A549 (cell line): Measurements from ENCODE around the gene HERC4. TPM values are rescaled to one million over a fixed set of nuclear protein-coding genes. Genes with fewer than 3 reads are reported as not detected.

Experiments used
- ATAC-seq, 2 experiments: fragments of 200-7000 bp in 1 of 2; fragments of >200 bp in 1 of 2; cut with Nextera tagmentation in 1 of 2; cut with Tn5 transposase in 1 of 2; 3 replicates each; pipeline versions ENCODE4 v1.8.0 to v1.9.1; 2018 to 2020; ENCODE audit warnings: mild to moderate bottlenecking in 1 of 2, moderate library complexity in 1 of 2
- CTCF ChIA-PET: fragments of 300-600 bp; sonication (Branson Sonifier 250); formaldehyde crosslinking; extraction: SDS; loops from one replicate; lab custom pipeline; 2021; ENCODE audit warnings: antibody characterized with exemption, inconsistent platforms; lab: Yijun Ruan, JAX
- POLR2A ChIA-PET: fragments of 350-600 bp; formaldehyde crosslinking; extraction: SDS; loops from one replicate; lab custom pipeline; 2021; ENCODE audit warnings: antibody characterized with exemption, inconsistent platforms; lab: Yijun Ruan, JAX
- DNase-seq, 2 experiments: peaks; one replicate each; pipeline versions ENCODE4 v3.0.0 to v3.0.0-alpha.2; 2011 to 2016; ENCODE audit warnings: low read depth in 1 of 2, low spot score in 1 of 2
- FAIRE-seq: peaks from 2 replicates; lab custom pipeline; 2011; peaks lifted over from hg19 to GRCh38; lab: Jason Lieb, UNC
- H3K27ac ChIP-seq, 2 experiments: fragments of >200 bp; sonication (Bioruptor Twin); formaldehyde crosslinking; 3 replicates each; pipeline ENCODE4 v1.5.1; 2016 to 2017
- H3K4me1 ChIP-seq: fragments of >200 bp; sonication (Bioruptor Twin); formaldehyde crosslinking; 3 replicates; pipeline ENCODE4 v1.6.1; 2016
- H3K4me2 ChIP-seq: fragments of >200 bp; sonication (Bioruptor Twin); formaldehyde crosslinking; 3 replicates; pipeline ENCODE4 v1.6.1; 2016
- H3K4me3 ChIP-seq: fragments of >200 bp; sonication (Bioruptor Twin); formaldehyde crosslinking; 3 replicates; pipeline ENCODE4 v1.5.1; 2016
- H3K9me3 ChIP-seq: fragments of >200 bp; sonication (Bioruptor Twin); formaldehyde crosslinking; 3 replicates; pipeline ENCODE4 v1.6.1; 2016
- BHLHE40 ChIP-seq: IDR thresholded peaks from 2 replicates; pipeline ENCODE4 v1.6.1; 2012; ENCODE audit warnings: low read depth, low read length, inconsistent platforms
- CHD4 ChIP-seq: fragments of 200-600 bp; sonication (generic); IDR thresholded peaks from 2 replicates; pipeline ENCODE4 v1.6.1; 2016; ENCODE audit warnings: antibody characterized with exemption, mild to moderate bottlenecking, borderline replicate concordance
- EHF ChIP-seq: fragments of 250-450 bp; sonication (Bioruptor Pico); IDR thresholded peaks from 2 replicates; pipeline ENCODE4 v1.5.0; 2020; ENCODE audit warnings: mild to moderate bottlenecking
- FOSB ChIP-seq: fragments of 250-450 bp; sonication (Bioruptor Pico); IDR thresholded peaks from 2 replicates; pipeline ENCODE4 v1.5.0; 2020; ENCODE audit warnings: mild to moderate bottlenecking, moderate library complexity
- FOSL2 ChIP-seq, 2 experiments: fragments of 450-650 bp in 1 of 2; fragments of >200 bp in 1 of 2; sonication (Bioruptor Twin) in 1 of 2; formaldehyde crosslinking; IDR thresholded peaks; 2 replicates each; pipeline versions ENCODE4 v1.5.0 to v1.6.1; 2016 to 2020; ENCODE audit warnings: mild to moderate bottlenecking in 1 of 2, moderate library complexity in 1 of 2
- HDAC2 ChIP-seq: fragments of 200-600 bp; sonication (generic); IDR thresholded peaks from 2 replicates; pipeline ENCODE4 v1.6.1; 2016
- HOXB13 ChIP-seq: fragments of 250-450 bp; sonication (Bioruptor Pico); IDR thresholded peaks from 2 replicates; pipeline ENCODE4 v1.5.0; 2020; ENCODE audit warnings: low read depth, mild to moderate bottlenecking, moderate library complexity
- JUN ChIP-seq, 2 experiments: fragments of >200 bp; sonication (Bioruptor Twin); formaldehyde crosslinking; IDR thresholded peaks; 2 replicates in 1 of 2; 3 replicates in 1 of 2; pipeline ENCODE4 v1.6.1; 2016 to 2017
- KDM5A ChIP-seq: fragments of 200-600 bp; sonication (generic); IDR thresholded peaks from 2 replicates; pipeline ENCODE4 v1.6.1; 2016; ENCODE audit warnings: antibody characterized with exemption, mild to moderate bottlenecking
- MAFK ChIP-seq: fragments of 450-650 bp; IDR thresholded peaks from 2 replicates; pipeline ENCODE4 v1.6.1; 2014; ENCODE audit not compliant: partially characterized antibody
- MAZ ChIP-seq: fragments of 150-350 bp; IDR thresholded peaks from 2 replicates; pipeline ENCODE4 v1.6.1; 2014; ENCODE audit warnings: antibody characterized with exemption, low read depth, low read length, borderline replicate concordance
- NFE2L2 ChIP-seq: fragments of 150-350 bp; conservative IDR thresholded peaks from 2 replicates; pipeline ENCODE4 v1.6.1; 2014; ENCODE audit warnings: low read length
- NR3C1 ChIP-seq: fragments of >200 bp; sonication (Bioruptor Twin); formaldehyde crosslinking; IDR thresholded peaks from 3 replicates; pipeline ENCODE4 v1.6.1; 2017
- PHF8 ChIP-seq: fragments of 200-600 bp; sonication (generic); IDR thresholded peaks from 2 replicates; pipeline ENCODE4 v1.6.1; 2016; ENCODE audit warnings: low read depth, mild to moderate bottlenecking, antibody characterized with exemption, moderate library complexity, borderline replicate concordance
- POLR2A ChIP-seq: IDR thresholded peaks from 2 replicates; pipeline ENCODE4 v1.6.1; 2012; ENCODE audit warnings: mild to moderate bottlenecking, low read length
- RCOR1 ChIP-seq: fragments of 150-350 bp; IDR thresholded peaks from 2 replicates; pipeline ENCODE4 v1.6.1; 2014; ENCODE audit warnings: antibody characterized with exemption, low read length, low read depth
- SMC3 ChIP-seq: fragments of >200 bp; sonication (Bioruptor Twin); formaldehyde crosslinking; IDR thresholded peaks from 3 replicates; pipeline ENCODE4 v1.6.1; 2018; ENCODE audit warnings: inconsistent platforms
- TFCP2L1 ChIP-seq: fragments of 250-450 bp; sonication (Bioruptor Pico); IDR thresholded peaks from 2 replicates; pipeline ENCODE4 v1.5.0; 2021; ENCODE audit warnings: mild to moderate bottlenecking
- ZSCAN20 ChIP-seq: fragments of 250-450 bp; sonication (Bioruptor Pico); IDR thresholded peaks from 2 replicates; pipeline ENCODE4 v1.8.0; 2022; ENCODE audit warnings: mild to moderate bottlenecking, moderate library complexity
- WGBS: methylation state at CpG from one replicate; pipeline ENCODE4 v1.1.6; 2017; ENCODE audit errors: missing lambda C conversion rate; 5-methylcytosine and 5-hydroxymethylcytosine counted together
- polyA plus RNA-seq, 4 experiments: library from polyadenylated mRNA; depleted of rRNA in 3 of 4; stranded (reverse); fragments of >200 nt; fragmentation: RNase III in 1 of 4; extraction: RNeasy Plus Mini Kit Qiagen cat#74134 plus additional on column Dnase treatment in 1 of 4; gene quantifications; 2 replicates in 3 of 4; 3 replicates in 1 of 4; pipeline ENCODE4 v1.2.3, GENCODE V29; 2011 to 2017
- TF ChIP-seq, protein P1 (sequence below): fragments of 150-350 bp; IDR thresholded peaks from 2 replicates; pipeline ENCODE4 v1.6.1; 2014; ENCODE audit warnings: low read depth, mild to moderate bottlenecking, low read length
- TF ChIP-seq, protein P2 (sequence below): IDR thresholded peaks from 2 replicates; pipeline ENCODE4 v1.6.1; 2012
- TF ChIP-seq, protein P3 (sequence below): fragments of 200-600 bp; sonication (generic); IDR thresholded peaks from 2 replicates; pipeline ENCODE4 v1.6.1; 2016; ENCODE audit warnings: antibody characterized with exemption, mild to moderate bottlenecking, moderate library complexity

The HERC4 gene
- polyA plus RNA-seq, 2 of the 4 experiments (the other 2 are of a cell fraction), result 43.2 to 51.3 TPM

DNA sequence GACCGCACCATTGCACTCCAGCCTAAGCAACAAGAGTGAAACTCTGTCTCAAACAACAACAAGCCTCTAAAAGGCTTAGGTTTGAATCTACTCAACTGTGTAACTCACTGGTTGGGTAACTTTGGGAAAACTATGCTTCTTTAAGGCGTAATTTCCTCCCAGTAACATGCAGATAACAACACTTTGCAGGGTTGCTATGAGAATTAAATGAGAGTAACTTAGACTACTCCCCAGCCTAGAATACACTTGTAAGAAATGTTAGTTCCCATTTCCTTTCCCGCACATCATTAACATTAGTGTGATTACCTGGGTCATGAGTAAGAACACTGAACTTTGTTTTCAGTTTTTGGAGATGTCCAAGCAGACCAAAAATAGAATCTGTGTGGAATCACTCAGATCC is 28.8 kb upstream of the HERC4 start:
- TF ChIP-seq TFCP2L1 (CRISPR knock-in tag) (no peak), MAZ (no peak), KDM5A (no peak), POLR2A (no peak), JUN (IDR thresholded peaks at IDR 0.05) (no peak), EHF (no peak), BHLHE40 (no peak), MAFK (no peak), FOSL2 (IDR thresholded peaks at IDR 0.05) (no peak), FOSL2 (CRISPR knock-in tag; IDR thresholded peaks at IDR 0.05) (no peak), HDAC2 (no peak), RCOR1 (no peak)
- TF ChIP-seq, protein P1, sequence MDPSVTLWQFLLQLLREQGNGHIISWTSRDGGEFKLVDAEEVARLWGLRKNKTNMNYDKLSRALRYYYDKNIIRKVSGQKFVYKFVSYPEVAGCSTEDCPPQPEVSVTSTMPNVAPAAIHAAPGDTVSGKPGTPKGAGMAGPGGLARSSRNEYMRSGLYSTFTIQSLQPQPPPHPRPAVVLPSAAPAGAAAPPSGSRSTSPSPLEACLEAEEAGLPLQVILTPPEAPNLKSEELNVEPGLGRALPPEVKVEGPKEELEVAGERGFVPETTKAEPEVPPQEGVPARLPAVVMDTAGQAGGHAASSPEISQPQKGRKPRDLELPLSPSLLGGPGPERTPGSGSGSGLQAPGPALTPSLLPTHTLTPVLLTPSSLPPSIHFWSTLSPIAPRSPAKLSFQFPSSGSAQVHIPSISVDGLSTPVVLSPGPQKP, result no peak
- TF ChIP-seq, protein P2, sequence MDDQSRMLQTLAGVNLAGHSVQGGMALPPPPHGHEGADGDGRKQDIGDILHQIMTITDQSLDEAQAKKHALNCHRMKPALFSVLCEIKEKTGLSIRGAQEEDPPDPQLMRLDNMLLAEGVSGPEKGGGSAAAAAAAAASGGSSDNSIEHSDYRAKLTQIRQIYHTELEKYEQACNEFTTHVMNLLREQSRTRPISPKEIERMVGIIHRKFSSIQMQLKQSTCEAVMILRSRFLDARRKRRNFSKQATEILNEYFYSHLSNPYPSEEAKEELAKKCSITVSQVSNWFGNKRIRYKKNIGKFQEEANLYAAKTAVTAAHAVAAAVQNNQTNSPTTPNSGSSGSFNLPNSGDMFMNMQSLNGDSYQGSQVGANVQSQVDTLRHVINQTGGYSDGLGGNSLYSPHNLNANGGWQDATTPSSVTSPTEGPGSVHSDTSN, result no peak
- Histone ChIP-seq H3K4me1 (peaks cover 75% of the 10 kb centered on the region), H3K9me3 (no peaks in the 10 kb centered on the region), H3K27ac (peak overlapping the region; percentile 26 to 68; a peak in 5 of 6 replicates), H3K4me3 (no peak overlapping the region), H3K4me2 (peak overlapping the region; percentile 11; the same call in 1 of the 3 replicates)
- WGBS, result 89% methylated on average over 3 of the region's 3 CpGs
- FAIRE-seq (peak; percentile 7), DNase-seq (no peak), ATAC-seq (no peak; a peak in 1 of 6 replicates)
- ChIA-PET CTCF (interaction anchor here (1.0 to 4.2 kb wide), 2 partner anchors 18 to 52 kb away, joined by 3 to 15 read pairs; no protein-coding TSS in a partner anchor), POLR2A (no interaction called here)

DNA sequence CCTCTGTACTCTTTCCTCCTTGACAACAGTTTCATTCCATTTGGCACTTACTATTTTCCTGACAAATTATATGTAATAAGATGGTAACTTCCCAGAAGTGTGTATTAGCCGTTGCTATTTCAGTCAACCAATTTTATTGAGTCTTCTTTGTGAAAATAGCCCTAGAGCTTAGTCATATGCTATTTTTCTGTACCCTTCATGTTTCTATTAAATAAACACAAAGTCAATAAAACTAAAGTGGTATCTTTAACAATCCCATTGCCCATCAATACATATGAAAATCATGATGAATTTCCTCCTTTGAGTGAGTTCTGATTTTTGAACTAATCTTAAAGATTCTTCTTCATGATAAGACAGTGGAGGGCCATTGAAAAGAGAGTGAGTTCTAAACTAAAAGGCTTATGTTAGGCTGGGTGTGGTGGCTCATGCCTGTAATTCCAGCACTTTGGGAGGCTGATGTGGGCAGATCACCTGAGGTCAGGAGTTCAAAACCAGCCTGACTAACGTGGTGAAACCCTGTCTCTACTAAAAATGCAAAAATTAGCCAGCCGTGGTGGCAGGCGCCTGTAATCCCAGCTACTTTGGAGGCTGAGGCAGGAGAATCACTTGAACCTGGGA is 28.3 kb upstream of the HERC4 start:
- no peak; a peak in 1 of 6 replicates for ATAC-seq
- Histone ChIP-seq H3K27ac (peak overlapping the region; percentile 26 to 68; a peak in 5 of 6 replicates), H3K4me1 (peaks cover 79% of the 10 kb centered on the region), H3K4me2 (peak overlapping the region; percentile 11; the same call in 1 of the 3 replicates), H3K9me3 (no peaks in the 10 kb centered on the region), H3K4me3 (no peak overlapping the region)
- DNase-seq, result no peak
- POLR2A ChIA-PET, result no interaction called here
- 39% methylated on average over 4 of the region's 4 CpGs for WGBS
- CTCF ChIA-PET, result interaction anchor here (1.0 to 4.2 kb wide), 2 partner anchors 18 to 52 kb away, joined by 3 to 15 read pairs; no protein-coding TSS in a partner anchor
- peak; percentile 23 for FAIRE-seq
- no peak for TF ChIP-seq KDM5A
- TF ChIP-seq CHD4, result no peak
- no peak for TF ChIP-seq NR3C1
- TF ChIP-seq HOXB13 (CRISPR knock-in tag), result no peak
- TF ChIP-seq SMC3, result no peak
- no peak for TF ChIP-seq ZSCAN20 (CRISPR knock-in tag)
- no peak for TF ChIP-seq PHF8
- TF ChIP-seq, all 56 proteins: peak for 0

DNA sequence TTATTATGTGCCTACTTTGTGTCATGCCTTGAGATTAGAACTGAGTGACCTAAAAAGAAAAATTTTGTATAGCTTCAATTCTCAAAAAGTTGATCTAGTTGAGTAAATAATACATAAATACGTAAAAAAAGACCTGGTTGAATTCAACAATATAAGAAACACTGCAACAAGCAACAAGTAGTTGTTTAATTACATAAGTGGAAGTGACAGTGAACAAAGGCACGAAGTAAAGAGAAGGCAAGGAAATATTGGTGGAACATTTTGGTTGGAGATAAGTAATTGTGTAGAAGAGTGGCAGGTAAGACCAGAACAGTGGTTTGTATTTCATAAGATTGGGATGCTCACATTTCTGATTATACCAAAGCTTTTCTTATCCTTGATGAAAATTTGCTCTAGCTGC is 26.0 kb upstream of the HERC4 start:
- ATAC-seq, result no peak
- H3K4me1 ChIP-seq, result peaks cover 88% of the 10 kb centered on the region
- no peaks in the 10 kb centered on the region for H3K9me3 ChIP-seq
- no peak overlapping the region for H3K4me3 ChIP-seq
- H3K27ac ChIP-seq, result peak overlapping the region; percentile 78 to 90; a peak in 5 of 6 replicates
- TF ChIP-seq, protein P2, result no peak
- TF ChIP-seq HDAC2 (no peak), NFE2L2 (no peak), MAZ (no peak), FOSB (CRISPR knock-in tag) (no peak), RCOR1 (no peak)
- TF ChIP-seq, protein P3, sequence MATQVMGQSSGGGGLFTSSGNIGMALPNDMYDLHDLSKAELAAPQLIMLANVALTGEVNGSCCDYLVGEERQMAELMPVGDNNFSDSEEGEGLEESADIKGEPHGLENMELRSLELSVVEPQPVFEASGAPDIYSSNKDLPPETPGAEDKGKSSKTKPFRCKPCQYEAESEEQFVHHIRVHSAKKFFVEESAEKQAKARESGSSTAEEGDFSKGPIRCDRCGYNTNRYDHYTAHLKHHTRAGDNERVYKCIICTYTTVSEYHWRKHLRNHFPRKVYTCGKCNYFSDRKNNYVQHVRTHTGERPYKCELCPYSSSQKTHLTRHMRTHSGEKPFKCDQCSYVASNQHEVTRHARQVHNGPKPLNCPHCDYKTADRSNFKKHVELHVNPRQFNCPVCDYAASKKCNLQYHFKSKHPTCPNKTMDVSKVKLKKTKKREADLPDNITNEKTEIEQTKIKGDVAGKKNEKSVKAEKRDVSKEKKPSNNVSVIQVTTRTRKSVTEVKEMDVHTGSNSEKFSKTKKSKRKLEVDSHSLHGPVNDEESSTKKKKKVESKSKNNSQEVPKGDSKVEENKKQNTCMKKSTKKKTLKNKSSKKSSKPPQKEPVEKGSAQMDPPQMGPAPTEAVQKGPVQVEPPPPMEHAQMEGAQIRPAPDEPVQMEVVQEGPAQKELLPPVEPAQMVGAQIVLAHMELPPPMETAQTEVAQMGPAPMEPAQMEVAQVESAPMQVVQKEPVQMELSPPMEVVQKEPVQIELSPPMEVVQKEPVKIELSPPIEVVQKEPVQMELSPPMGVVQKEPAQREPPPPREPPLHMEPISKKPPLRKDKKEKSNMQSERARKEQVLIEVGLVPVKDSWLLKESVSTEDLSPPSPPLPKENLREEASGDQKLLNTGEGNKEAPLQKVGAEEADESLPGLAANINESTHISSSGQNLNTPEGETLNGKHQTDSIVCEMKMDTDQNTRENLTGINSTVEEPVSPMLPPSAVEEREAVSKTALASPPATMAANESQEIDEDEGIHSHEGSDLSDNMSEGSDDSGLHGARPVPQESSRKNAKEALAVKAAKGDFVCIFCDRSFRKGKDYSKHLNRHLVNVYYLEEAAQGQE, result no peak
- ChIA-PET POLR2A (no interaction called here), CTCF (interaction anchor here (1.4 to 4.2 kb wide), 3 partner anchors 9 to 56 kb away, joined by 3 to 15 read pairs (median 9); no protein-coding TSS in a partner anchor)
- peak overlapping the region; percentile 49 for H3K4me2 ChIP-seq
- 49% methylated on average over 2 of the region's 2 CpGs for WGBS
- DNase-seq, result no peak
- no peak for FAIRE-seq
